Measurements from ENCODE around the gene ADGRB2.

Gene ADGRB2

DNA sequence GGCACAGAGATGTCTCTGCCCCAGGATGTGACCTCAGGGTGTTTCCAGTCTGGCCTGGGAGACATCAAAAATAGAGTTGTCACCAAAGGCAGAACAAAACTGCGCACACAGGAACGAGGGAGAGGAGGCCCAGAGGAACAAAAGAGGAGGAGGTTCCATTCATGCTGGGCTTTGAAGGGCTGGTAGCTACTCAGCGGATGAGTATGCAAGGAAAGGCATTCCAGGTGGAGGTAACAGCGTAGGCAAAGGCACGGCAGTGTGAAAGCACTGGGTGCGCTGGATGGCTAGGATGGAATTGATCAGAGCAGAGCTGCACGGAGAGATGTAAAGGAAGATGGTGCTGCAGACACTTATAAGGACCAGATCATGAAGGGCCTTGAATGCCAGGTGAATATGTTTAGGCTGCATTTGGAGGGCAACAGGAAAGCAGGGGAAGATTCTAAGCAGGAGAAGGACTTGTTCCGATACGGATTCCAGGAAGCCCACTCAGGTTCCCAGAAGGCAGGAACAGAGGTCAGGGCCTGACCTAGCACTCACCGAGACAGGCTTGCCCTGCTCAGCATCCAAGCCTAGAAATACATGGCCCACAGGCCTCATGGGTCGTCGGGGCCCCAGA lies 66.7 kb downstream of the ADGRB2 start:
- no peak for ATAC-seq

DNA sequence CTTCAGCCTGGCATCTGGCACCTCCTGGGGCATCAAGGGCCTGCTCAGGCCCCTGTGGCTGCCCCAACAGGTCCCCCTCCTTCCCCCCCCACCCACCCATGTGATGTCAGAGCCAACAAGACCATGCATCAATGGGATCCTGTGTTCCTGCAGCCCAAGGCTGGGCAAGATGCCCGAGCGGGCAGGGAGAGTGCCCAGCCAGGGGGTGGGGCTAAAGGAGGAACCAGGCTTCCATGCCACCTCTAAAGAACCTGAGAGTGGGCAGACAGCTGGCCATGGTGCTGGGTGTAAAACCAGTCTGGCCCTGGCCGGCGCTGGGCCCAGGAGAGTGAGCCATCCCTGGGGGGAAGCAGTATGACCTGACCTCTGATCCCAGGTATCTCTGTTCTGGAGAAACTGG lies 67.9 kb downstream of the ADGRB2 start:
- ATAC-seq: no peak

DNA sequence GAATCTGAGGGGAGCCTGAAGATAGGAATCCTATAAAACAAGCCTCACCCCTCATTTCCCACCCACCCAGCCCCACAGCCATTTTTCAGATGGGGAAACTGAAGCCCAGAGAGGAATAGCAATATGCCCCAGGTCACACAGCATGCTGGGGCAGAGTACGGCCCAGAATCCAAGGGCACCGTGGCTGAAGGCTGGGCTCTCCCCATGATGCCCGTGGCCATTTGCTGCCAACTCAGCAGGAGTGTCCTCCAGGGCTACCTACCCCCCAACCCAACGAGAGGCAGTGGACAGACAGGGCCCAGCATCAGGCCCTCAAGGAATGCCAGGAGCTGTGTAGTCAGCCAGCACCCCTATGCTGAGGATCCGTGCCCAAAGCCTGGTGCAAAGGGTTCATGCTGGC lies 68.8 kb downstream of the ADGRB2 start:
- ATAC-seq: no peak

DNA sequence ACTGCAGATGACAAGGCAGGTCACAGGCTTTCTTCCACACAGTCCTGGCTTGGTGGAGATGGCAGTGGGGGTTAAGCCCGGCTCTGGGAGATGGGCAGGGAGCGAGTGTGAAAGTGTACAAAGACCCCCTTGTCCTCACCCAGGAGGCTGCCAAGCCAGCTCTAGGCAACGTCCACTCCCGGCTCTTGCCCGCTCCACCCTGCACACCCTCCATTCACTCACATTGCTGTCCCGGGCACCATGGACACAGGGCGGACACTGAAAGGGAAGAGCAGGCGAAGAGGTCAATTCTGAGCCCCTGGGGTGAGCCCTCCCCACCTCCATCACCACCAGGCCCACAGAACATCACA lies 69.2 kb downstream of the ADGRB2 start:
- ATAC-seq: no peak

DNA sequence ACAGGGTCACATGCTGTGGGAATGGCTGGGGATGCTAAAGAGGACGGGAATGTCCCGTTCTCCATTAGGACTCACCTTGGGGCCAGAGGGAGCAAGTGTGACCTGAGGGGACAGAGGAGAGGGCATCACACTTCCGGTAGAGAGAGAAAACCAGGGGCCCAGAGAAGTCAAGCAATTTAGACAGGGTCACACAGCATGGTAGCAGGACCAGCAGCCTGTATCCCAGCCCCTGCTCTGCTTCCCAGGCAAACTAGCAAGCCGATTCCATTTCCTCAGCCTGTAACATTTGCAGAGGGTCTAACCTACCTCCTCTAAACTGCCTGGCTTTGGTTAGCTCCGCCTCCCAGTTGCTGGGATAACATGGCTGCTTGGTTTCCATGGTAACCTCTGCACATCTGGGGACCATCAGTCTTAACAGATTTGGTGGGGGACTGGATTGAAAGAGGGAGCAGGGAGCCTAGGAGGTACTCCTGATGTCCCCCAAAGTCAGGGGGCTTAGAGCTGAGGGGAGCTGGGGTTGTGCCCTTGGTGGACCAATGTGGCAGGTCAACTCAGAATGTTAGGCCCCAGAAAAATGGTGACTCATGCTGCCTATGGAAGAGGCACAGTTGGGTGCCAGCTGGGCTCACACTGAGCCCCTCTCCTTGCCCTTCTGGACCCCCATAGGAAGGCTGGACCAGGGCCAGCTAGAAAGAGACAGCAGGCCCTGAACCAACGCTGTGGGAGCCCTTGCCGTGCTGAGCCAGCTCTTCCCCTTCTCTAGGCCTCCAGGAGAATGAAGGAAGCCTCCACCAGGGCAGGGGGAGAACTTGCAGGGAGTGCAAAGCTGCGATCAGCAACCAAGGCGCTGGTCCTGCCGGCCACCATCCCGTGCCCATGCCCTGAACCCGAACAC lies 69.8 kb downstream of the ADGRB2 start:
- no peak for ATAC-seq

DNA sequence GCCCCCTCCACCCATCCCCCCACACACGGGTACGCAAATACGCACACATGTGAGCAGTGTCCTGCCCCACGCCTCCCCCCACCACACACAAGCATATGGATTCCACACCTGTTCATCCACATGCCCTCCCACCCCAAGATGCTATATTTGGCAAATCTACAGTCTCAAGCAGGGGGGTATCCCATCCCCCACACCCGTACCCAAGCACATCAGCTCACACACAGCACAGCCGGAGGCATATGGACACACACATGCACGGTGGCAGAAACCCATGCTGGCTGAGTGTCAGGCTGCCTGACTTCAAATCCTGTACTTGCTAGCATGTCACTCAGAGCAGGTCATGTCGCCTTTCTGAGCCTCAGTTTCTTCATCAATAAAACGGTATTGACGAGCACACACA lies 70.9 kb downstream of the ADGRB2 start:
- no peak for ATAC-seq

DNA sequence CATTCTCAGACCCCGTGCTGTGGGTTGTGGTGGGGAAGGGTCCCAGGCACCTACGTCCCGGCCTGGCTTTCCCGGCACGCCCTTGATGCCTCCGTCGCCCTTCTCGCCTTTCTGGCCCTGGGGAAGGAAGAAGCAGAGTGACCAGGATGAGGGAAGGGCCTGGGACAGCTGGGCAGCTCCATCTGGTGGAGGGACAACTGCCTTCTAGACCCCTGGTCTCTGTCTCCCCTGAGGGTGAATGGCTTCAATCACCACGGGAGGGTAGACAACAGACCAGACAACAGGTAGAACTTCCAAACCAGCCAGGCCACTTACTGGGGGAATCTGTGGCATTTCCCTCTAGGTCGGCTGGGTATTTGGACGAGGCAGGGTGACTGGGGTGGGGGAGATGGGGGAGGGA lies 72.2 kb downstream of the ADGRB2 start:
- no peak for ATAC-seq

DNA sequence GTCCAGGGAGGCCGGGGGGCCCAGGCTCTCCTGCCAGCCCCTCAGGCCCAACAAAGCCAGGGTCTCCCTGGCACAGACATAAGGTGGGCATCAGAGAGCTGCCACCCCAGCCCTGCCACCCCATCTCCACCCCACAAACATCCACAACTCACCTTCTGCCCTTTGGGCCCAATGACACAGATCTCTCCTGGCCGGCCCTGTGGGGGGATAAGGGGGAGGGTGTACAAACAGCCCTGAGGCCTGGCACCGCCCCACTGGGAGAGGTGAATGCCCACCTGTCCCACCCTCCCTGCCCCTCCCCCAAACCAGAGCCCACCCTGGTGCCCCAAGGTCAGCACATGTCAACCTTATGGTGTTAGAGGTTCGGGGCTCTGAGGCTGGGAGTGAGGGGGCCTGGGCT lies 72.7 kb downstream of the ADGRB2 start:
- ATAC-seq: no peak

DNA sequence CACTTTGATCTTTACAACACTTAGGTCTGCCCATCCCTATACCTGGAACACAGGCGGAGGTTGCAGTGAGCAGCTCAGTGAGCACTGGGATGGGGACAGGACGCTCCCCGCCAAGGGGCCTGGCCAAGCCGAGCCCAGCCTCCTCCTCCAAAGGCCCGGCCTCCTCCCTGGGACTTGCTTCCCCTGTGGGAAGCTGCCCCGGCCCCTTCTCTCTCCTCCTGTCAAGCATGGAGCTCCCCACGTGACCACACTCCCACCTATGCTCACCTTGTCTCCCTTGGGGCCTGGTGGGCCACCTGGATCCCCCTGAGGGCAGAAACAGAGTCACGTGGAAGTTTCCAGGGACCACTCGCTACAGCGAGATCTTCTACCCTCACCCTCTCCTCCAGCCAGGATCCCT lies 73.2 kb downstream of the ADGRB2 start:
- no peak for ATAC-seq

DNA sequence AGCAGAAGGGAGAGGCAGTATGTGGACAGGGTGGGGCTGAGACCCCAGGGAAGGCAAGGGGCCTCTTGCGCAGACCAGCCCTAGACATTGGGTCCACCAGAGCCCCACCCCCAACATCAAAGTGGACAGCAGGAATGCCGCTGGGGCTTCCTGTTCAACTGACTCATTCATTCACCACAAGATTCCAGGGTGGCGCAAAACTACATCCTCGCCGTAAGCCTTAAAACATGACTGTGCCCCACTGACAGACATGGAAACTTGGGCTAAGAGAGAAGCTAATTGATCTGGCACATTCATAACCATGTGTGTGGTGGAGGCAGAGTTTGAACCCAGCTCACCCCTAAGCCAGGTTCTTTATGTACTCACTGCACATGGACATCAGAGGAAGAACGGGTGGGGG lies 74.3 kb downstream of the ADGRB2 start:
- no peak for ATAC-seq

DNA sequence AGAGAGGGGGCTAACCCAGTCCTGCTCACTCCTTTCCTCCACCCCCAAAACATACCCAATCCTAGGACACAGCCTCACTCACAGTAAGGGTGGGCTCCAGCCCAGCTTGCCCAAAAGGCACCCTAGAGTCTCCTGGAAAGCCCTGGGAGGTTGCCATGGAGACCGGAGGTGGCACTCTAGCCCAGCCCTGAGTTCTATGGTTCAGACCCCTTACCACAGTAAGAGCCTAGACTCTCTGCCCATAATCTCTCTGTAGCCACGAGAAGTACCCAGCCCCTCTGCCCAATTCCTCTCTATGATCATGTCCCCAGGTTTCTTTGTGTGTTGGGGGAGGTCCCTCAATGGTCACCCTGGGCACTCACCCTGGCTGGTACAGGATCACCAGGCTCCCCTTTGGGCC lies 74.8 kb downstream of the ADGRB2 start:
- ATAC-seq: no peak

DNA sequence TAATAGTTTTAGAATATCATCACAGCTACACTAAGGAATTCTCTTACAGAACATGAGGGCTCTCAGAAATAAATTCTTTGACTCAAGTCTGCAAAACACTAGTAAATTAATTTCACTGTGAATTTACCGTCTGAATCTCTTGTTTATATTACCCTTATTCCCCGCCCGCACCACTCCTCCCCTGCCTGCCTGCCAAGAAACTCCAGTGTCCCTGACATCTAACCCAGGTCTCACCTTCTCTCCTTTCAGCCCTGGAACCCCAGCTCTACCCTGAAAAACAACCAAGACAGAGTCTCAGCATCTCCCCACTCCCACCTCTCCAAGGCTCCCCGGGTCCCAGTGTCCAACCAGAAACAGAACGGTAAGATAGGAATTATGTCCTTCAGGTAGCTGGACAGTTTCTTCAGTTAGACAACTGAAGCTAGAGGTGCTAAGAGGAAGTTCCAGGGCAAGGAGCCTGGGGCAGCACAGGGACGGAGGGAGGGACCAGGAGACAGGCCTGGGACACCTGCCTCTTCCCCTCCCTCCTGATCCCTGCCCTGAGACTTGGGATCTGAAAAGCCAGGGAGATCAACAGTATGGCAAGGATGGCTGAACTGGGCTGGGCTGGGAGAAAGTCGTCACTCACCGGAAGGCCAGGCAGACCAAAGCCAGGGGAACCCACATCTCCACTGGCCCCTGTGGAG lies 75.8 kb downstream of the ADGRB2 start:
- no peak for ATAC-seq

DNA sequence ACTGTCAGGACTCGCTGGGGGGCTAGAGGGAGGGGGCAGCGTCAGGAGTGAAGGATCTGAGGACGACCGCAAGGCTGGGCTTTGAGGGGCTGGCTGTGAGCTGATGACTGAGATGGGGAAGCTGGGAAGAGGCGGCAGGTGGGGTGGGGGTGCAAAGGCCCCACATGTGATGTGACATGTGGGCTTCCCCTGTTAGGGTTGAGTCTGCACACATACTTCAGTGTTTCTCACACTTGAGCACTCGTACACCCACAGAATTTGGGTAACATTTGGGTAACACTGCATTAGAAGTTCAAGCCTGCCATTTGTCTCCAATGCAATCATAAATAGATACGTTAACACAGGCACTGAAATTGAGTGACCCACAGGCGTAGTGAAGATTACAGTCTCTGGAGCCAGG lies 76.5 kb downstream of the ADGRB2 start:
- no peak for ATAC-seq

DNA sequence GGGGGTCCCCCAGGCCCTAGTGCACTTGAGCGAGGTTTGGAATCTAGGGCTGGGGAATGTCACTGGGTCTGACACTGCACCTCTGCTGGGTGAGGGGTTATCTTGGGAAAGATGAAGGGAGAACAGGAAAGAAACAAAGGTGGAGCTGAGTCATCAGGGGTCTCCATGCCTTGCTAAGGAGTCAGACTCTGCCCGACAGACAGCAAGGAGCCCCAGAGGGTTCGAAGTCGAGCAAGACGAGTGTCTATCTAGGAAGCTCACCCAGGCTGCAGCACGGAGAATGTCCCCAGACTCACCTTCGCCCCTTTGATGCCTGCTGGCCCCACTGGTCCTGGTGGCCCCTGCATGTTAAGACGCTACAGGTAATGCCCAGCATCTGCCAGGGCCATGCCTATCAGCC lies 78.3 kb downstream of the ADGRB2 start:
- ATAC-seq: no peak

DNA sequence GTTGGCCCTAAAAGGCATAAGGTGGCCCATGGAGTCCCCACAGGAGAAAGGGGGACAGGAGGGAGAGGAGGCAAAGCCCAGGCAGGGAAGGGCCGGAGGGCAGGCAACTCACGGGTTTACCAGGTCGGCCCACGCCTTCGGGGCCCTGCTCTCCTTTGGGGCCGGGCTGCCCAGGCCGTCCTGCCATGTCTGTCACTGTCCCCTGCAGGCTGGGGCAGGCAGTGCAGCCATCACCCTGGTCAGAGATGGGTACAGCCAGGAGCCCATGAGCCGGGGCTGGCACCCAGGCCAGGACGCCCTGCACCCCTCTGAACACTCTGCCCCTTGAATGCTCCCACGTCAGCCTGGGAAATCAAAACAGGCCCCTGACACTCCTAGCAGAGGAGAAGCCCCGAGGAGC lies 80.1 kb downstream of the ADGRB2 start:
- no peak for ATAC-seq

DNA sequence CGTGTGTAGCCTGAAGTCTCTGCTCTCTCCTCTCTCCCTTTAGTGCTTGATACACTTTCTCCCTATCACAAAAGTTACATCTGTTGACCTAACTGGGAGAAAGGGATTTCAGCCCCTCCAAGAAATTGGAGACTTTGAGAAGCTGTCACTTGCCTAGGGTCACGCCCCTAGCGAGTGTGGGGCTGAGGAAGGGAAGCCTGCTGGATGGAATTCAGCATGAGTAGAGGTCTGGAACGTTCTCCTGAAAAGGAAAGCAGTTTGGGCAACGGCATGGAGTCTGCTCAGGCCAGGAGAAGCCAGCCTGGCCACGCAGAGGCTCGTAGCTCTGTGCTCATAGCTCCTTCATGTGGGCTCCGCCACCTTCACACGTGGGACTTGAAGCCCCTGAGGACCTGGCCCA lies 82.7 kb downstream of the ADGRB2 start:
- ATAC-seq: no peak

DNA sequence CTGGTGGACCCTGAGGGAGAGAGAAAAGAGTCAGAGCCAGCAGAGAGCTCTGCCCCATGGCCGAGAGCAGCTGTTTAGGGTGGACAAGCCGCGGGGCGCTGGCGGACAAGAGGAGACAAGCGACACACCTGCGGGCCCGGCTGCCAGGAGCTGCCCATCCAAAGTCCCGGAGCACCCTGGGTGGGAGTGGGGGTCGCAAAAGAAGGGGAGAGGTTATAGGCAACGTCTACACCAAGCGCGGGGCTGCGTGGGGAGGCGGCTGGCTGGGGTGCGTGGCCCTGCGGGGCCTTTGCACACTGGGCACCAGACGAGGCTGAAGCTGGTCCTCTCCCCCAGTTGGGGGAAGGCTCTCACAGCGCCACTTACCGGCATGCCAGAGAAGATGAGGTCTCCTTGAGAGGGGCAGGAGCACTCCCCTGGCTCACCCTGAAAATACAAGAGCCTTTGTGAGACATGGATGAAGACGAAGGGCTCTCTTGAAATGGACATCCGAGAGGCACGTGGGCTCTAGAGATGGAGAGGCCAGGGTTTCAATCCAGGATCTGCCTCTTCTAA lies 84.4 kb downstream of the ADGRB2 start:
- no peak for ATAC-seq

DNA sequence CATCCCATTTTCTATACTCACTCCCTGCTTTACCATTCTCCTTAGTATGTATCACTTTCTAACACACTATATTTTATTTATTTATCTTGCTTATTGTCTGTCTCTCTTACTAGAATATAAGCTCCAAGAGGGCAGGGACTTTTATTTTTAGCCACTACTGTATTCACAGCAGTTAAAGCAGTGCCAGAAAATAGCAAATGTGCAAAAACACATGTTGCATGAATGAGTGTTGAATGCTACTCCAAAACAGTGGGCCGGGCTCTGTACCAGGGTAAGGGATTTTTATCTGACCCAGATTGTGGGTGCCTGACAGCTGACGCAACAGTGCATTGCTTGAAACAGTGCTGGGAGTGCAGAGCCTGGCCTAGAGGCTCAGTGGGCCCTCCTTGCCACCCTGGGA lies 85.0 kb downstream of the ADGRB2 start:
- no peak for ATAC-seq

DNA sequence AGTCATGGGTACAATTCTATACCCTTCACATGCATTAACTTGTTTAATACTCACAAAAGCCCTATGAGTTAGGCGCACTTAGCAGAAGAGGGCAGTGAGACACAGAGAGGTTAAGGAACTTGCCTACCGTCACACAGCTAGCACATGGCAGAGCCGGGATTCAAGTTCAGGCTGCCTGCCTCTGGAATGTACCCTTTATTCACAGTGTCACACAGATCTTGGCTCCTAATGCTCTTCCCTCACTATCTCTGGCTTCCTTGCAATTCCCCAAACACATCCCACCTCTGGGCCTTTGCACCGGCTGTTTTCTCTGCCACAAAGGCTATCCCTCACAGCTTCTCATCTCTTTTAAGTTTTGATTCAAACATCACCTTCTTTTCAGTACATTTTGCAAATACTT lies 85.5 kb downstream of the ADGRB2 start:
- ATAC-seq: no peak

DNA sequence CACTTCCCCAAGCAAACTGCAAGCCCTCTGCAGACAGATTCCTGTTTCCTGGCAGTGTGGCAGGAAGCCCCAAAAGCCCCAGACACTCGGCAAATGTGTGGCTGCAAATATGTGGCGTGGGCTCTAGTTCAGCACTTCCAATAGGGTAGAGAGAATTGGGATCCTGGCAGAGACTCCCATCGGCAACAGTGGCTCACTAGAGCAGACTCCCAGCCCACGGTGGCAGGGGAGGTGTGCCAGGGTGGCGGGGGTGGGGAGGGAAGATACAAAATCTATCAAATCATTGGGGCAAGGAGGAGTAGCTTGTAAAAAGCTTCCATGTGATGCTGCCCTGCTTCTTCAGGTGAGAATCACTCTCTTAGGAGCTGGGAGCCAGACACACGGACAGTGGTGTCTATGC lies 86.2 kb downstream of the ADGRB2 start:
- no peak for ATAC-seq

DNA sequence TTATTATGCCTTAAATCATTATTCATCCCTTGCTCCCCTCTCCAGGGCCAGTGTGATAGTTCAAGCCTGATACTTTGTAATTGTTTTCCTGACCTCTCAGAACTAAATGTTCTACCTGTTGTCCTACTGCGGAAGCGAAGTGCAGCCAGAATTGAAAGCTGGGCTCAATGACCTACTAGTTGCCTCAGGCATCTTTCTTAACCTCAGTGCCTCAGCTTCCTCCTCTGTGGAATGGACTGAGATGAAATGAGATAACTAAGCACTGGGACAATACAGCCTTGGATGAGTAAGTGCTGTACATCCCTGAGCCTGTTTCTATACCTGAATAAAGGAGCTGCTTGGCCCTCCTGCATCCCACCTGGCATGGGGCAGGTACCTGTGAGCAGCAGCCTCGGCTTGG lies 86.7 kb downstream of the ADGRB2 start:
- ATAC-seq: no peak
